ENCODE measurements around the gene ALS2. TPM values are rescaled to one million over a fixed set of nuclear protein-coding genes. Genes with fewer than 3 reads are reported as not detected.

ALS2 gene
- total and polyA plus RNA-seq, 4 donors: 21.7 to 42.1 (median 27.9) TPM

DNA sequence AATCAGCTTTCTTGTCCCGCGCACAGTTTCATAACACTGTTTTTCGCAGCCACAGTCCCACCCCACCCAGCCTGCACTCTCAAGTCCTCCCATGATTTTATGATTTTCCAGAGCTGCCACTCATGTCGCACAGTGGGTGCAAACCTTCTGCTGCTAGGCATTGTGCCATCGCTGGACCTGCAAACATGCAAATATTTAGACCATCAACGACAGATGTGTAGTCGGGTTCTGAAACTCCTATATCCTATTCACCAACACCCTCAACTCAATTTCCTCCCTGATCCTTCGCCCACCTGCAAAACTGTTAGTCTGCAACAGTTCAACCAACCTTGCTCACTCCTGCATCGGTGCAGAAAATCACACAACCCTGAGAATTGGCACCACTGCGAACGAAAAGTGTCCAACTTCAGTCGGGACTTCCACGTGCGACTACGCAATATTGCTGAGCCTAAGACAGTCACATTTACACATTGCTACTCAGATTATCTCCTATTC is 871 bp upstream of the ALS2 start:
- H3K4me1 ChIP-seq (ENCODE audit: control insufficient read depth, insufficient read depth, low read length): peaks cover 8% of the 10 kb centered on the region
- H3K27me3 ChIP-seq (ENCODE audit: control insufficient read depth, insufficient read depth, low read length): no peaks in the 10 kb centered on the region
- H3K36me3 ChIP-seq (ENCODE audit: control insufficient read depth, insufficient read depth, low read length): no peaks in the 10 kb centered on the region
- H3K9me3 ChIP-seq (ENCODE audit: control insufficient read depth, insufficient read depth, low read length): no peaks in the 10 kb centered on the region
- peak overlapping the region; percentile 100 for H3K4me3 ChIP-seq (ENCODE audit: low read depth, low read length)
- peak in 5 of 6 donors; percentile 4 to 80 (median 28) for DNase-seq (ENCODE audit: low read depth in 4 of 6, low spot score in 6 of 6)
- peak overlapping the region; percentile 90 for H3K27ac ChIP-seq (ENCODE audit: low read depth, low read length)
- 5% methylated on average over 15 of the region's 15 CpGs for WGBS (ENCODE audit: insufficient coverage)

GRCh38 chr2:201779901-201780673 is 646 bp downstream of the ALS2 start:
- H3K36me3 ChIP-seq (ENCODE audit: control insufficient read depth, insufficient read depth, low read length): no peaks in the 10 kb centered on the region
- H3K27me3 ChIP-seq (ENCODE audit: control insufficient read depth, insufficient read depth, low read length): no peaks in the 10 kb centered on the region
- peak in 4 of 6 donors; percentile 1 to 55 (median 16) for DNase-seq (ENCODE audit: low read depth in 4 of 6, low spot score in 6 of 6)
- peak overlapping the region; percentile 100 for H3K4me3 ChIP-seq (ENCODE audit: low read depth, low read length)
- 0% methylated on average over 21 of the region's 22 CpGs for WGBS (ENCODE audit: insufficient coverage)
- H3K9me3 ChIP-seq (ENCODE audit: control insufficient read depth, insufficient read depth, low read length): no peaks in the 10 kb centered on the region
- peaks cover 8% of the 10 kb centered on the region for H3K4me1 ChIP-seq (ENCODE audit: control insufficient read depth, insufficient read depth, low read length)
- H3K27ac ChIP-seq (ENCODE audit: low read depth, low read length): peak overlapping the region; percentile 90

DNA sequence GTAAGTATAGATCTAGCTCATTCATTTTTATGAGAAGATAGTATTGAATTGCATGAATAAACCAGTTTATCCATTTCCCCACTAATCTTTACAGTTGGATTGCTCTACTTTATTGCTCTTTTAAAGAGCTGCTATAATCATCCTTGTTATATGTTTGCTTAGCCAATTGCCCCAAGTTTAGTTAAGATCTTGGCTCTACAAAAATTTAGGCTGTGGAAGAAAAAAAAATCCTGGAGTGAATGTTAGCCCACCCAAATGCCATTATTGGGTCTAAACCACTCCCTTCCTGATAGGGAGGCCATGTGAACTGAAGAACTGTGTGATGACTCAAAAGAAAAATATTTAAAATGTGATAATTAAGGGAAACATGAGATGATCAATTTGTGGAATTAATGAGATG is 2.9 kb downstream of the ALS2 start:
- DNase-seq (ENCODE audit: low read depth in 4 of 6, low spot score in 6 of 6): no peak
- no peaks in the 10 kb centered on the region for H3K27me3 ChIP-seq (ENCODE audit: control insufficient read depth, insufficient read depth, low read length)
- H3K27ac ChIP-seq (ENCODE audit: low read depth, low read length): no peak overlapping the region
- H3K4me1 ChIP-seq (ENCODE audit: control insufficient read depth, insufficient read depth, low read length): peaks cover 8% of the 10 kb centered on the region
- H3K36me3 ChIP-seq (ENCODE audit: control insufficient read depth, insufficient read depth, low read length): no peaks in the 10 kb centered on the region
- H3K9me3 ChIP-seq (ENCODE audit: control insufficient read depth, insufficient read depth, low read length): no peaks in the 10 kb centered on the region
- H3K4me3 ChIP-seq (ENCODE audit: low read depth, low read length): no peak overlapping the region

DNA sequence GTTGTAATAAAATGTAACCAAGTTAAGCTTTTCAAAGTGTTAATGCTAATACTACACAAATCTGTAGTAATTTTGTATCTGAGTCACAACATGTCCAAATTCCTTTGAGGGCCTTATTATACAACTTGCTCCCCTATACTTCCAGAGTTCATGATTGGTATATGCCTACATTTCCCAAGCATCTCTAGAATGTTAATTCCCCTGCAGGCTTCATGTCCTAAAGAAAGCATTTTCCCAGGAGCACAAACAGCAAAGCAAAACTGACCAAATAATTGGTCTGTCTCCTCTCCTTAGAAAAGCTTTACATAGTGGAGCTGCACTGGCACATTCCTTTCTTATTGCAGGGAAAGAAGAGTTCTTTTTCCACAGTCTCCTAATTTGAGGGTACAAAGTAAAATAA is 3.7 kb downstream of the ALS2 start:
- DNase-seq (ENCODE audit: low read depth in 4 of 6, low spot score in 6 of 6): no peak
- H3K27me3 ChIP-seq (ENCODE audit: control insufficient read depth, insufficient read depth, low read length): no peaks in the 10 kb centered on the region
- H3K36me3 ChIP-seq (ENCODE audit: control insufficient read depth, insufficient read depth, low read length): no peaks in the 10 kb centered on the region
- H3K9me3 ChIP-seq (ENCODE audit: control insufficient read depth, insufficient read depth, low read length): no peaks in the 10 kb centered on the region
- no peak overlapping the region for H3K27ac ChIP-seq (ENCODE audit: low read depth, low read length)
- peaks cover 6% of the 10 kb centered on the region for H3K4me1 ChIP-seq (ENCODE audit: control insufficient read depth, insufficient read depth, low read length)
- no peak overlapping the region for H3K4me3 ChIP-seq (ENCODE audit: low read depth, low read length)

GRCh38 chr2:201775326-201775725 is 5.4 kb downstream of the ALS2 start:
- whole genome bisulfite sequencing (ENCODE audit: insufficient coverage): no CpG with 5 or more reads among the region's 1 CpG
- no peaks in the 10 kb centered on the region for H3K36me3 ChIP-seq (ENCODE audit: control insufficient read depth, insufficient read depth, low read length)
- H3K27me3 ChIP-seq (ENCODE audit: control insufficient read depth, insufficient read depth, low read length): no peaks in the 10 kb centered on the region
- no peak overlapping the region for H3K27ac ChIP-seq (ENCODE audit: low read depth, low read length)
- H3K4me1 ChIP-seq (ENCODE audit: control insufficient read depth, insufficient read depth, low read length): no peaks in the 10 kb centered on the region
- H3K9me3 ChIP-seq (ENCODE audit: control insufficient read depth, insufficient read depth, low read length): no peaks in the 10 kb centered on the region
- H3K4me3 ChIP-seq (ENCODE audit: low read depth, low read length): no peak overlapping the region
- DNase-seq (ENCODE audit: low read depth in 4 of 6, low spot score in 6 of 6): no peak

DNA sequence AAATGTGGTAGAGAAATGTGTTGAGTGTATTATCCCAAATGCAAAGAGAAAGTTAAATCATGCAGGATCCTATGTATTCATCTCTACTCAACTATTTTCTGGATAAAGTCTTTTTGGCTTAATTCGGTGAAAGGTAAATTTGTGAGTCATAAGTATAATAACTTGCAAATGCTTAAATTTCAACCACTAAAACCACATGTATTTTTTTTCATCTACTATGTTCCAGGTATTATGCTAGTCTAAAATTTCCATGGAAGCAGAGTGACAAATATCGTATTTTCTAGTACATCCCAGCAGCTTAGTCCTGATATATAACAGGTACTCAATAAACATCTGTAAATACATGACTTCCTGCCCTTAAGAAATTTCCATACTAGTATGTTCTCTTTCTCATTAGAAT is 6.2 kb downstream of the ALS2 start:
- WGBS (ENCODE audit: insufficient coverage): no CpG with 5 or more reads among the region's 2 CpGs
- no peak overlapping the region for H3K27ac ChIP-seq (ENCODE audit: low read depth, low read length)
- H3K36me3 ChIP-seq (ENCODE audit: control insufficient read depth, insufficient read depth, low read length): no peaks in the 10 kb centered on the region
- DNase-seq (ENCODE audit: low read depth in 4 of 6, low spot score in 6 of 6): peak in 1 of 6 donors; percentile 8
- H3K4me1 ChIP-seq (ENCODE audit: control insufficient read depth, insufficient read depth, low read length): no peaks in the 10 kb centered on the region
- H3K4me3 ChIP-seq (ENCODE audit: low read depth, low read length): no peak overlapping the region
- H3K27me3 ChIP-seq (ENCODE audit: control insufficient read depth, insufficient read depth, low read length): no peaks in the 10 kb centered on the region
- H3K9me3 ChIP-seq (ENCODE audit: control insufficient read depth, insufficient read depth, low read length): no peaks in the 10 kb centered on the region

DNA sequence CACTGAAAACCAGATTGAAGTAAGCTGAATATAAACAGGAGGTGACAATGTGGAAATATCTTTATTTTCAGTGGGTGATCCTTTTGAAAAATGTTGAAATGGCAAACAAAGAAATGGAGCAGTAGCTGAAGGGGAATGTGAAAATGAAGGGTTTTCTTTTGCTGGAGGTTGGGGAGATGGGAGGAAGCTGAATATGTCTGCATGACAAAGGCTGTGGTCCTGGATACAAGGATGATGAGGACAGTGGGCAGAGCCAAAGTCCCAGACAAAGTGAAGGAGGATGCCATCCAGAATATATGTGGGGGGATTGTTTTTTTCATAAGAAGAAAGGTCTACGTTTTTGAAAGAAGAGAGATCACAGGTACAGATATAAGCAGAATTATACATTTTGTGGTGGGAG is 6.7 kb downstream of the ALS2 start:
- Histone ChIP-seq H3K9me3 (ENCODE audit: control insufficient read depth, insufficient read depth, low read length) (no peaks in the 10 kb centered on the region), H3K4me1 (ENCODE audit: control insufficient read depth, insufficient read depth, low read length) (no peaks in the 10 kb centered on the region), H3K27me3 (ENCODE audit: control insufficient read depth, insufficient read depth, low read length) (no peaks in the 10 kb centered on the region), H3K27ac (ENCODE audit: low read depth, low read length) (no peak overlapping the region), H3K4me3 (ENCODE audit: low read depth, low read length) (no peak overlapping the region), H3K36me3 (ENCODE audit: control insufficient read depth, insufficient read depth, low read length) (no peaks in the 10 kb centered on the region)
- no peak for DNase-seq (ENCODE audit: low read depth in 4 of 6, low spot score in 6 of 6)
- no CpG with 5 or more reads among the region's 1 CpG for WGBS (ENCODE audit: insufficient coverage)

DNA sequence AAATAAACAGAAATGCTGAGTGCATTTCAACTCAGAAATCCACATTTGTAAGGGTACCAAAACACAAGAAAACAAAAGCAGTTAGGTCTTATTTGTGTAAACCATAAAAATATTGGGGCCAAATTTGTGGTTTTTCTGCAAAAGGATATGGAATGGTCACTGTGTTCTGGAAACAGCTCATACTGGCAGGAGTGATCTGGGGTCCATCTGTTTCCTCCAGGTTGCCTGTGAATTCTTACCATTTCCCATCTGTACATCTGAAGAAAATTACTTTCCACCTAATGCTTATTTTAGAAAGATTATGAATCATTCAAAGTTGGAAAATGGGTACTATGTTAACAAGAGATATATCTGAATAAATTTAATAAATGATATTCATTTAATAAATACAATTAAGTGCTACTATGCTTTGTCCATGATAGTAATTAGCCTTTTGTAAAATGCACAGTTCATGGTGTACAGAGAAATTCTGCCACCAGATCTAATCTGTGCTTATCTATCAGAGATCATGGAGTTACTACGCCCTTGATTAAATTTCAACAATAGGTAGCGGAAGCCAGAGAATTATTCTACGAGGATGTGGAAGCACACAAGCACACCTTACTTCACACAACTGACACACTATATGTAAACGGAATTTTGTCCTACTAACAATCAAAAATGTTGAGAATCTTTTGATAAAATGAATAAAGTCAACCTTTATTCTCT is 10.9 kb downstream of the ALS2 start:
- peak overlapping the region; percentile 27 for H3K27ac ChIP-seq (ENCODE audit: low read depth, low read length)
- no peaks in the 10 kb centered on the region for H3K4me1 ChIP-seq (ENCODE audit: control insufficient read depth, insufficient read depth, low read length)
- no peaks in the 10 kb centered on the region for H3K9me3 ChIP-seq (ENCODE audit: control insufficient read depth, insufficient read depth, low read length)
- peak in 1 of 6 donors; percentile 54 for DNase-seq (ENCODE audit: low read depth in 4 of 6, low spot score in 6 of 6)
- WGBS (ENCODE audit: insufficient coverage): no CpG with 5 or more reads among the region's 4 CpGs
- H3K36me3 ChIP-seq (ENCODE audit: control insufficient read depth, insufficient read depth, low read length): peaks cover 4% of the 10 kb centered on the region
- H3K4me3 ChIP-seq (ENCODE audit: low read depth, low read length): no peak overlapping the region
- H3K27me3 ChIP-seq (ENCODE audit: control insufficient read depth, insufficient read depth, low read length): no peaks in the 10 kb centered on the region

DNA sequence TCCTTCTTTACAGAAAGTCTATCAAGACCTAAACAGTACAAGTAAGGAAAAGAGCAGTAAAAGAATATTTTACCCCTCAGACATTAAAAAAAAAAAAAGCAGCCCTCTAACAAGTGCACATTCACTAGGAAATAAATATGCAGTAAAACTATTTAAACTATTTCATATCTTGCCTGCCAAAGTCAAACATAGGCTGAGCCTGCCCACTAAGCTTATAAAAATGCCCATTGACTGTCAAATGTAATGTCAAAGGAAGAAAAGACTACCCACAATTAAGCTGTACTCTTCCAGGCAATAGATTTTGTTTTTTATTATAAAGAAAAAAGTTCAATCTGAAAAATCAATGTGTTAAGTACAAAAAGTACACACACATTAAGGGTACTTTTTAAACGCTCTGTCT is 11.8 kb downstream of the ALS2 start:
- H3K9me3 ChIP-seq (ENCODE audit: control insufficient read depth, insufficient read depth, low read length): no peaks in the 10 kb centered on the region
- H3K27me3 ChIP-seq (ENCODE audit: control insufficient read depth, insufficient read depth, low read length): no peaks in the 10 kb centered on the region
- H3K27ac ChIP-seq (ENCODE audit: low read depth, low read length): peak overlapping the region; percentile 41
- no peak for DNase-seq (ENCODE audit: low read depth in 4 of 6, low spot score in 6 of 6)
- peaks cover 4% of the 10 kb centered on the region for H3K36me3 ChIP-seq (ENCODE audit: control insufficient read depth, insufficient read depth, low read length)
- H3K4me3 ChIP-seq (ENCODE audit: low read depth, low read length): peak overlapping the region; percentile 10
- no CpG with 5 or more reads among the region's 1 CpG for WGBS (ENCODE audit: insufficient coverage)
- no peaks in the 10 kb centered on the region for H3K4me1 ChIP-seq (ENCODE audit: control insufficient read depth, insufficient read depth, low read length)

DNA sequence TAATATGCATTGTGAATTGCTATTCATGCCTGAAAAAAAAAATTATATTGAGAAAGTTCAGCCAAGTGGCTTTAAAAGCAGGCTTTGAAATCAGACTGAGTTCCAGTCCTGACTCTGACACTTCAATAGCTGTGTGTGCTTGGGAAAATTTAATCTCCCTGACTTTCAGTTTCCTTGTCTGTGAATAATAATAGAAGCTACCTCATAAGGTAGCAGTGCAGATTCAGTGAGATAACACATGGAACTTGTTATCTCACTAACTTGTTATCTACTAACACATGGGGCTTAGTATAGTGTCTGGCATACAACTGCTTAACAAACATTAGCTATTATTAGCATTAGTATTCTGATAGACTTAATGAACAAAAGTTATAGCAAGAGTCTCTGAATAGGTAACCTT is 14.9 kb downstream of the ALS2 start:
- no peak for DNase-seq (ENCODE audit: low read depth in 4 of 6, low spot score in 6 of 6)
- Histone ChIP-seq H3K36me3 (ENCODE audit: control insufficient read depth, insufficient read depth, low read length) (peaks cover 20% of the 10 kb centered on the region), H3K9me3 (ENCODE audit: control insufficient read depth, insufficient read depth, low read length) (no peaks in the 10 kb centered on the region), H3K4me1 (ENCODE audit: control insufficient read depth, insufficient read depth, low read length) (no peaks in the 10 kb centered on the region), H3K27ac (ENCODE audit: low read depth, low read length) (no peak overlapping the region), H3K4me3 (ENCODE audit: low read depth, low read length) (no peak overlapping the region), H3K27me3 (ENCODE audit: control insufficient read depth, insufficient read depth, low read length) (no peaks in the 10 kb centered on the region)

Measured in spinal cord (tissue), 10 donors.